Measurements from ENCODE around the gene HMGB1. TPM values are rescaled to one million over a fixed set of nuclear protein-coding genes. Genes with fewer than 3 reads are reported as not detected.

The HMGB1 gene
- total and polyA plus RNA-seq, 3 donors from 2014 or later: 256 to 298 (median 285) TPM

GRCh38 chr13:30493658-30494381 is 28.1 kb upstream of the HMGB1 start:
- DNase-seq: no peak
- intact Hi-C loops (cut with DNase I; ENCODE audit: low total_unique reads): no loop called here
- TF ChIP-seq POLR2A (IDR thresholded peaks at IDR 0.05) (no peak), CTCF (IDR thresholded peaks at IDR 0.05) (no peak)
- H3K4me3 ChIP-seq: no peak overlapping the region
- H3K27ac ChIP-seq: no peak overlapping the region
- no peaks in the 10 kb centered on the region for H3K4me1 ChIP-seq
- WGBS, 2 donors: 93 to 94% methylated on average over 4 of the region's 4 CpGs
- no peaks in the 10 kb centered on the region for H3K36me3 ChIP-seq (ENCODE audit: low read depth, missing control alignments)
- no peaks in the 10 kb centered on the region for H3K27me3 ChIP-seq
- H3K9me3 ChIP-seq: no peaks in the 10 kb centered on the region

GRCh38 chr13:30487075-30487470 is 21.3 kb upstream of the HMGB1 start:
- Histone ChIP-seq H3K27me3 (no peaks in the 10 kb centered on the region), H3K36me3 (ENCODE audit: low read depth, missing control alignments) (no peaks in the 10 kb centered on the region), H3K4me1 (no peaks in the 10 kb centered on the region), H3K4me3 (no peak overlapping the region), H3K27ac (no peak overlapping the region), H3K9me3 (no peaks in the 10 kb centered on the region)
- TF ChIP-seq CTCF (IDR thresholded peaks at IDR 0.05) (no peak), POLR2A (IDR thresholded peaks at IDR 0.05) (no peak)
- DNase-seq: no peak
- 94 to 100% methylated on average over 3 of the region's 3 CpGs for WGBS, 2 donors
- intact Hi-C loops (cut with DNase I; ENCODE audit: low total_unique reads): no loop called here

GRCh38 chr13:30486230-30487074 is 20.7 kb upstream of the HMGB1 start:
- WGBS, 2 donors: 70 to 71% methylated on average over 11 of the region's 11 CpGs
- intact Hi-C loops (cut with DNase I; ENCODE audit: low total_unique reads): no loop called here
- no peaks in the 10 kb centered on the region for H3K9me3 ChIP-seq
- H3K4me1 ChIP-seq: no peaks in the 10 kb centered on the region
- DNase-seq: no peak
- H3K27ac ChIP-seq: no peak overlapping the region
- TF ChIP-seq CTCF (IDR thresholded peaks at IDR 0.05) (no peak), POLR2A (IDR thresholded peaks at IDR 0.05) (no peak)
- no peaks in the 10 kb centered on the region for H3K36me3 ChIP-seq (ENCODE audit: low read depth, missing control alignments)
- no peak overlapping the region for H3K4me3 ChIP-seq
- no peaks in the 10 kb centered on the region for H3K27me3 ChIP-seq

GRCh38 chr13:30481241-30481760 is 15.6 kb upstream of the HMGB1 start:
- DNase-seq: no peak
- no peak overlapping the region for H3K4me3 ChIP-seq
- WGBS, 2 donors: 95% methylated on average over 8 of the region's 8 CpGs
- H3K4me1 ChIP-seq: peaks cover 5% of the 10 kb centered on the region
- H3K27me3 ChIP-seq: no peaks in the 10 kb centered on the region
- H3K9me3 ChIP-seq: no peaks in the 10 kb centered on the region
- TF ChIP-seq POLR2A (IDR thresholded peaks at IDR 0.05) (no peak), CTCF (IDR thresholded peaks at IDR 0.05) (no peak)
- no peaks in the 10 kb centered on the region for H3K36me3 ChIP-seq (ENCODE audit: low read depth, missing control alignments)
- no peak overlapping the region for H3K27ac ChIP-seq
- intact Hi-C loops (cut with DNase I; ENCODE audit: low total_unique reads): no loop called here

Data from testis (tissue), 3 donors.